Liver (tissue), 9 donors: Measurements from ENCODE around the gene DCHS2. TPM values are rescaled to one million over a fixed set of nuclear protein-coding genes. Genes with fewer than 3 reads are reported as not detected.

Experiments used
- DNase-seq: peaks from one replicate; pipeline ENCODE4 v3.0.0-alpha.2; 2017; ENCODE audit warnings: low spot score
- H3K27ac ChIP-seq, 2 donors: one replicate each; pipeline ENCODE4 v1.7.0; 2013; ENCODE audit warnings: inconsistent platforms in 2 of 2, low read length in 2 of 2, control low read depth in 1 of 2, low read depth in 1 of 2, mild to moderate bottlenecking in 1 of 2
- H3K27me3 ChIP-seq, 4 donors: one replicate each; pipeline versions ENCODE4 v1.6.1 to v1.7.0; 2013; ENCODE audit warnings: low read length in 3 of 4, inconsistent platforms in 1 of 4, mild to moderate bottlenecking in 1 of 4, moderate library complexity in 1 of 4; ENCODE audit not compliant: control insufficient read depth in 4 of 4, insufficient read depth in 4 of 4
- H3K36me3 ChIP-seq, 4 donors: one replicate each; pipeline versions ENCODE4 v1.6.1 to v1.7.0; 2013; ENCODE audit warnings: low read length in 3 of 4, mild to moderate bottlenecking in 3 of 4, low read depth in 1 of 4, moderate library complexity in 1 of 4; ENCODE audit not compliant: control insufficient read depth in 4 of 4, insufficient read depth in 3 of 4
- H3K4me1 ChIP-seq, 4 donors: one replicate each; pipeline versions ENCODE4 v1.6.1 to v1.7.0; 2013; ENCODE audit warnings: low read length in 3 of 4, mild to moderate bottlenecking in 3 of 4, moderate library complexity in 1 of 4; ENCODE audit not compliant: control insufficient read depth in 4 of 4, insufficient read depth in 4 of 4
- H3K4me3 ChIP-seq, 3 donors: one replicate each; pipeline versions ENCODE4 v1.6.1 to v1.7.0; 2013; ENCODE audit warnings: low read length in 3 of 3, control low read depth in 1 of 3, low read depth in 1 of 3, mild to moderate bottlenecking in 1 of 3
- H3K9ac ChIP-seq, 2 donors: one replicate each; pipeline ENCODE4 v1.7.0; 2013; ENCODE audit warnings: low read length in 2 of 2, mild to moderate bottlenecking in 2 of 2, moderate library complexity in 2 of 2, control low read depth in 1 of 2, low read depth in 1 of 2
- H3K9me3 ChIP-seq, 4 donors: one replicate each; pipeline versions ENCODE4 v1.6.1 to v1.7.0; 2013; ENCODE audit warnings: low read length in 3 of 4; ENCODE audit not compliant: control insufficient read depth in 4 of 4
- ATF3 ChIP-seq: IDR thresholded peaks from 2 replicates; pipeline ENCODE4 v1.6.1; 2016; ENCODE audit warnings: antibody characterized with exemption
- CTCF ChIP-seq: fragments of 150-350 bp; IDR thresholded peaks from 2 replicates; pipeline ENCODE4 v1.5.1; 2017; ENCODE audit warnings: improper control_type of control experiment, low read depth, low read length; ENCODE audit not compliant: missing input control
- EGR1 ChIP-seq, 2 donors: IDR thresholded peaks; 2 replicates each; pipeline ENCODE4 v1.6.1; 2016 to 2018; ENCODE audit warnings: antibody characterized with exemption in 2 of 2, low read depth in 2 of 2
- FOXA1 ChIP-seq: IDR thresholded peaks from 2 replicates; pipeline ENCODE4 v1.6.1; 2016; ENCODE audit warnings: antibody characterized with exemption
- FOXA2 ChIP-seq: IDR thresholded peaks from 2 replicates; pipeline ENCODE4 v1.6.1; 2016; ENCODE audit warnings: antibody characterized with exemption
- GABPA ChIP-seq, 2 donors: IDR thresholded peaks in 1 of 2; conservative IDR thresholded peaks in 1 of 2; 2 replicates each; pipeline ENCODE4 v1.6.1; 2016; ENCODE audit warnings: antibody characterized with exemption in 2 of 2, mild to moderate bottlenecking in 1 of 2, moderate library complexity in 1 of 2
- HNF4A ChIP-seq, 2 donors: conservative IDR thresholded peaks; 2 replicates each; pipeline ENCODE4 v1.6.1; 2016; ENCODE audit warnings: antibody characterized with exemption in 2 of 2, mild to moderate bottlenecking in 2 of 2
- HNF4G ChIP-seq: IDR thresholded peaks from 2 replicates; pipeline ENCODE4 v1.6.1; 2016; ENCODE audit warnings: antibody characterized with exemption
- JUND ChIP-seq, 2 donors: IDR thresholded peaks; 2 replicates each; pipeline ENCODE4 v1.6.1; 2016; ENCODE audit warnings: antibody characterized with exemption in 2 of 2
- MAX ChIP-seq: IDR thresholded peaks from 2 replicates; pipeline ENCODE4 v1.6.1; 2016; ENCODE audit warnings: antibody characterized with exemption
- NR2F2 ChIP-seq: IDR thresholded peaks from 2 replicates; pipeline ENCODE4 v1.6.1; 2016; ENCODE audit warnings: antibody characterized with exemption
- RAD21 ChIP-seq, 2 donors: IDR thresholded peaks; 2 replicates each; pipeline ENCODE4 v1.6.1; 2016; ENCODE audit warnings: antibody characterized with exemption in 2 of 2, mild to moderate bottlenecking in 2 of 2
- REST ChIP-seq: IDR thresholded peaks from 2 replicates; pipeline ENCODE4 v1.6.1; 2016; ENCODE audit warnings: antibody characterized with exemption, mild to moderate bottlenecking
- RXRA ChIP-seq, 2 donors: IDR thresholded peaks; 2 replicates each; pipeline ENCODE4 v1.6.1; 2017 to 2018; ENCODE audit warnings: antibody characterized with exemption in 2 of 2, mild to moderate bottlenecking in 1 of 2
- SP1 ChIP-seq: IDR thresholded peaks from 2 replicates; pipeline ENCODE4 v1.6.1; 2018; ENCODE audit warnings: antibody characterized with exemption, mild to moderate bottlenecking
- TAF1 ChIP-seq: conservative IDR thresholded peaks from 2 replicates; pipeline ENCODE4 v1.6.1; 2016; ENCODE audit warnings: antibody characterized with exemption, mild to moderate bottlenecking
- YY1 ChIP-seq: IDR thresholded peaks from 2 replicates; pipeline ENCODE4 v1.6.1; 2016; ENCODE audit warnings: antibody characterized with exemption, mild to moderate bottlenecking
- ZBTB33 ChIP-seq: IDR thresholded peaks from 2 replicates; pipeline ENCODE4 v1.6.1; 2016; ENCODE audit warnings: antibody characterized with exemption
- WGBS: extraction: QIAGEN DNeasy Blood & Tissue Kit; methylation state at CpG from one replicate; pipeline ENCODE4 v1.1.7; 2013; 5-methylcytosine and 5-hydroxymethylcytosine counted together
- polyA plus RNA-seq, 2 donors: library from polyadenylated mRNA; stranded (reverse) in 1 of 2; unstranded in 1 of 2; fragments of 200-250 nt in 1 of 2; fragments of >200 nt in 1 of 2; fragmentation: Nextera tagmentation in 1 of 2; extraction: Ambion mirVana in 1 of 2; gene quantifications; one replicate each; pipeline versions ENCODE4 v1.2.1 to v1.2.3, GENCODE V29; 2013 to 2015
- total RNA-seq, 2 donors: library from RNA; depleted of rRNA; stranded (reverse); fragments of >200 nt; gene quantifications; one replicate each; pipeline ENCODE4 v1.2.3, GENCODE V29; 2014
- donor health status: healthy.
- donor health status: healthy.
- donor health status: healthy.
- donor health status: healthy.
- donor health status: healthy.

The DCHS2 gene
- total and polyA plus RNA-seq, 4 donors: 0.07 to 0.50 (median 0.09) TPM; not detected in 1

GRCh38 chr4:154254999-154255398 lies 236.6 kb downstream of the DCHS2 start:
- Histone ChIP-seq H3K27me3 (peaks cover 0 to 6% (median under 1%) of the 10 kb centered on the region in 4 donors), H3K4me1 (no peaks in the 10 kb centered on the region), H3K36me3 (no peaks in the 10 kb centered on the region), H3K27ac (no peak overlapping the region), H3K9ac (no peak overlapping the region), H3K9me3 (no peaks in the 10 kb centered on the region), H3K4me3 (no peak overlapping the region)
- DNase-seq: no peak
- TF ChIP-seq ZBTB33 (no peak), GABPA (IDR thresholded peaks at IDR 0.05 in 1 of 2, conservative IDR thresholded peaks at IDR 0.05 in 1 of 2) (no peak), RAD21 (IDR thresholded peaks at IDR 0.05) (no peak), HNF4A (conservative IDR thresholded peaks at IDR 0.05) (no peak), YY1 (no peak), SP1 (no peak), TAF1 (no peak), ATF3 (no peak), JUND (IDR thresholded peaks at IDR 0.05) (no peak), EGR1 (IDR thresholded peaks at IDR 0.05; ENCODE audit: low read depth in 2 of 2) (no peak), RXRA (IDR thresholded peaks at IDR 0.05) (no peak), REST (no peak), NR2F2 (no peak), CTCF (no peak), FOXA2 (no peak), FOXA1 (no peak), HNF4G (no peak), MAX (no peak)
- WGBS: 49% methylated on average over 4 of the region's 4 CpGs
